Thyroid gland (tissue), 4 donors: ENCODE results near the gene ZNF215. TPM values are rescaled to one million over a fixed set of nuclear protein-coding genes. Genes with fewer than 3 reads are reported as not detected.
"Not testable (repeated sequence)": the region's sequence is repeated elsewhere in the genome, so short reads cannot be mapped to it uniquely, and the experiment has no call there.

Source experiments
- DNase-seq, 2 donors: peaks; one replicate each; pipeline ENCODE4 v3.0.0-alpha.2; 2019
- H3K27ac ChIP-seq, 3 donors: fragments of 200-600 bp; sonication (generic); 1 replicate in 2 of 3; 2 replicates in 1 of 3; pipeline ENCODE4 v1.5.1; 2016 to 2019; ENCODE audit warnings: mild to moderate bottlenecking in 1 of 3, moderate library complexity in 1 of 3
- H3K27me3 ChIP-seq: fragments of 200-600 bp; sonication (generic); one replicate; pipeline ENCODE4 v1.5.1; 2019
- H3K36me3 ChIP-seq, 2 donors: fragments of 200-600 bp; sonication (generic); one replicate each; pipeline ENCODE4 v1.5.1; 2016 to 2019
- H3K4me1 ChIP-seq, 2 donors: fragments of 200-600 bp; sonication (generic); one replicate each; pipeline ENCODE4 v1.5.1; 2017 to 2019
- H3K4me3 ChIP-seq, 3 donors: fragments of 200-600 bp; sonication (generic); replicated peaks in 1 of 3; 1 replicate in 2 of 3; 2 replicates in 1 of 3; pipeline ENCODE4 v1.5.1; 2016; ENCODE audit warnings: mild to moderate bottlenecking in 1 of 3
- H3K9me3 ChIP-seq: fragments of 200-600 bp; sonication (generic); one replicate; pipeline ENCODE4 v1.5.1; 2017
- POLR2A ChIP-seq, 2 donors: fragments of 450-650 bp; IDR thresholded peaks; one replicate each; pipeline ENCODE4 v1.6.1; 2017; ENCODE audit warnings: antibody characterized with exemption in 2 of 2, mild to moderate bottlenecking in 2 of 2, moderate library complexity in 1 of 2
- WGBS, 2 donors: methylation state at CpG; one replicate each; pipeline ENCODE4 v1.1.5; 2017; 5-methylcytosine and 5-hydroxymethylcytosine counted together
- intact Hi-C: fragments of 100-400 bp; cut with DNase I; formaldehyde crosslinking; loops from one replicate; pipeline ENCODE4 v1.15.1; 2023
- total RNA-seq, 4 donors: library from RNA; depleted of rRNA; stranded (reverse); fragments of >200 nt; gene quantifications; one replicate each; pipeline ENCODE4 v1.2.3, GENCODE V29; 2016
- TF ChIP-seq, protein P1 (sequence below), 6 experiments: fragments of 200-600 bp in 3 of 6; fragments of 450-650 bp in 3 of 6; sonication (generic) in 3 of 6; IDR thresholded peaks; one replicate each; pipeline ENCODE4 v1.5.1; 2016 to 2019; ENCODE audit warnings: antibody characterized with exemption in 6 of 6, mild to moderate bottlenecking in 2 of 6, inconsistent platforms in 1 of 6, moderate library complexity in 1 of 6

The ZNF215 gene
- total RNA-seq, 4 donors from 2014 or later, result 1.7 to 3.5 (median 2.1) TPM

- Histone ChIP-seq H3K27me3 (no peaks in the 10 kb centered on the region), H3K4me3 (no peak overlapping the region), H3K36me3 (no peaks in the 10 kb centered on the region), H3K4me1 (peaks cover 4 to 7% of the 10 kb centered on the region in 2 donors), H3K9me3 (no peaks in the 10 kb centered on the region), H3K27ac (no peak overlapping the region)
- no peak for DNase-seq
- WGBS, 2 donors, result 65 to 66% methylated on average over 4 of the region's 4 CpGs
- no peak for TF ChIP-seq POLR2A (IDR thresholded peaks at IDR 0.05)
- intact Hi-C loops, result no loop called here
Observed at GRCh38 chr11:6928916-6929315, 2.7 kb downstream of the ZNF215 start.

GRCh38 chr11:6931146-6931713 lies 5.0 kb downstream of the ZNF215 start:
- H3K9me3 ChIP-seq, result no peaks in the 10 kb centered on the region
- no peaks in the 10 kb centered on the region for H3K27me3 ChIP-seq
- TF ChIP-seq POLR2A (IDR thresholded peaks at IDR 0.05), result no peak
- TF ChIP-seq, protein P1, sequence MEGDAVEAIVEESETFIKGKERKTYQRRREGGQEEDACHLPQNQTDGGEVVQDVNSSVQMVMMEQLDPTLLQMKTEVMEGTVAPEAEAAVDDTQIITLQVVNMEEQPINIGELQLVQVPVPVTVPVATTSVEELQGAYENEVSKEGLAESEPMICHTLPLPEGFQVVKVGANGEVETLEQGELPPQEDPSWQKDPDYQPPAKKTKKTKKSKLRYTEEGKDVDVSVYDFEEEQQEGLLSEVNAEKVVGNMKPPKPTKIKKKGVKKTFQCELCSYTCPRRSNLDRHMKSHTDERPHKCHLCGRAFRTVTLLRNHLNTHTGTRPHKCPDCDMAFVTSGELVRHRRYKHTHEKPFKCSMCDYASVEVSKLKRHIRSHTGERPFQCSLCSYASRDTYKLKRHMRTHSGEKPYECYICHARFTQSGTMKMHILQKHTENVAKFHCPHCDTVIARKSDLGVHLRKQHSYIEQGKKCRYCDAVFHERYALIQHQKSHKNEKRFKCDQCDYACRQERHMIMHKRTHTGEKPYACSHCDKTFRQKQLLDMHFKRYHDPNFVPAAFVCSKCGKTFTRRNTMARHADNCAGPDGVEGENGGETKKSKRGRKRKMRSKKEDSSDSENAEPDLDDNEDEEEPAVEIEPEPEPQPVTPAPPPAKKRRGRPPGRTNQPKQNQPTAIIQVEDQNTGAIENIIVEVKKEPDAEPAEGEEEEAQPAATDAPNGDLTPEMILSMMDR (IDR thresholded peaks at IDR 0.05), result no peak
- H3K4me1 ChIP-seq, result peaks cover 4 to 7% of the 10 kb centered on the region in 2 donors
- intact Hi-C loops, result no loop called here
- no peak overlapping the region for H3K4me3 ChIP-seq
- H3K36me3 ChIP-seq, result no peaks in the 10 kb centered on the region
- 84 to 89% methylated on average over 3 of the region's 3 CpGs for WGBS, 2 donors
- no peak for DNase-seq
- H3K27ac ChIP-seq, result no peak overlapping the region

DNA sequence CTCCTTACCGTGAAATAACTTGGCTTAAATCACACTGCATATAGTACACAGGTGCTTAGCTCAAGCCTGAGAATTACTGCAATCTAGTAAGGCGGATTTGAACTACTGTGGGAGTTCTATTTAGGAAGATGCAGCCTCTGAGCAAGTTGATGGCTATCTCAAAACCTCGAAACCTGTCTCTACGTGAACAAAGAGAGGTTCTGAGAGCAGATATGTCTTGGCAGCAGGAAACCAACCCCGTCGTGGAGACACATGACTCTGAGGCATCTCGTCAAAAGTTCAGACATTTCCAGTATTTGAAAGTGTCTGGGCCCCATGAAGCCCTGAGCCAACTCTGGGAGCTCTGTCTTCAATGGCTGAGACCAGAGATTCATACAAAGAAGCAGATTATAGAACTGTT lies 5.9 kb downstream of the ZNF215 start:
- no peak overlapping the region for H3K4me3 ChIP-seq
- no peak overlapping the region for H3K27ac ChIP-seq
- no peak for DNase-seq
- no peak for TF ChIP-seq POLR2A (IDR thresholded peaks at IDR 0.05)
- TF ChIP-seq, protein P1 (IDR thresholded peaks at IDR 0.05), result no peak
- peaks cover 4 to 5% of the 10 kb centered on the region in 2 donors for H3K4me1 ChIP-seq
- intact Hi-C loops, result no loop called here
- WGBS, 2 donors, result 86 to 90% methylated on average over 7 of the region's 7 CpGs
- H3K27me3 ChIP-seq, result no peaks in the 10 kb centered on the region
- no peaks in the 10 kb centered on the region for H3K36me3 ChIP-seq
- H3K9me3 ChIP-seq, result no peaks in the 10 kb centered on the region

- H3K27me3 ChIP-seq, result no peaks in the 10 kb centered on the region
- H3K36me3 ChIP-seq, result no peaks in the 10 kb centered on the region
- no peak for TF ChIP-seq POLR2A (IDR thresholded peaks at IDR 0.05)
- TF ChIP-seq, protein P1 (IDR thresholded peaks at IDR 0.05), result no peak
- no peaks in the 10 kb centered on the region for H3K9me3 ChIP-seq
- DNase-seq, result no peak
- H3K4me1 ChIP-seq, result no peaks in the 10 kb centered on the region
- intact Hi-C loops, result no loop called here
- no peak overlapping the region for H3K4me3 ChIP-seq
- H3K27ac ChIP-seq, result no peak overlapping the region
Observed at GRCh38 chr11:6941970-6942369, 15.7 kb downstream of the ZNF215 start.

- H3K36me3 ChIP-seq, result no peaks in the 10 kb centered on the region
- no peak overlapping the region for H3K4me3 ChIP-seq
- H3K27ac ChIP-seq, result no peak overlapping the region
- 93 to 96% methylated on average over 3 of the region's 3 CpGs for WGBS, 2 donors
- no peak for DNase-seq
- intact Hi-C loops, result no loop called here
- H3K4me1 ChIP-seq, result no peaks in the 10 kb centered on the region
- no peaks in the 10 kb centered on the region for H3K27me3 ChIP-seq
- TF ChIP-seq POLR2A (IDR thresholded peaks at IDR 0.05), result no peak
- TF ChIP-seq, protein P1 (IDR thresholded peaks at IDR 0.05), result no peak
- no peaks in the 10 kb centered on the region for H3K9me3 ChIP-seq
Observed at GRCh38 chr11:6943131-6943530, 16.9 kb downstream of the ZNF215 start.

GRCh38 chr11:6954248-6954647 lies 28.0 kb downstream of the ZNF215 start:
- H3K4me3 ChIP-seq, H3K4me1 ChIP-seq, H3K27me3 ChIP-seq, DNase-seq, H3K27ac ChIP-seq, intact Hi-C loops, H3K36me3 ChIP-seq, H3K9me3 ChIP-seq: not testable (repeated sequence)
- WGBS, 2 donors, result 85 to 97% methylated on average over 5 to 10 of the region's 10 CpGs
